Loucy (cell line): ENCODE results near the gene CACNA2D1.

Source experiments
- H2AFZ ChIP-seq: fragments of 200-600 bp; sonication (generic); 2 replicates; pipeline ENCODE4 v1.6.0; 2016; ENCODE audit warnings: antibody characterized with exemption, mild to moderate bottlenecking, low read length, moderate library complexity
- H3F3A ChIP-seq: fragments of 200-600 bp; 2 replicates; pipeline ENCODE4 v1.6.0; 2016; ENCODE audit warnings: antibody characterized with exemption, low read depth, mild to moderate bottlenecking
- H3K27me3 ChIP-seq: fragments of 200-600 bp; sonication (generic); 2 replicates; pipeline ENCODE4 v1.6.1; 2014; ENCODE audit warnings: low read length, mild to moderate bottlenecking; ENCODE audit not compliant: insufficient read depth, poor library complexity, severe bottlenecking
- H3K36me3 ChIP-seq: fragments of 200-600 bp; sonication (generic); 2 replicates; pipeline ENCODE4 v1.6.1; 2016; ENCODE audit warnings: low read length; ENCODE audit not compliant: insufficient read depth
- H3K4me1 ChIP-seq: fragments of 200-600 bp; sonication (generic); 2 replicates; pipeline ENCODE4 v1.5.1; 2014; ENCODE audit warnings: low read length, mild to moderate bottlenecking; ENCODE audit not compliant: insufficient read depth, poor library complexity, severe bottlenecking
- H3K4me2 ChIP-seq: fragments of 200-600 bp; sonication (generic); 2 replicates; pipeline ENCODE4 v1.6.0; 2014; ENCODE audit warnings: antibody characterized with exemption, low read length, low read depth, mild to moderate bottlenecking; ENCODE audit not compliant: poor library complexity, severe bottlenecking
- H3K4me3 ChIP-seq: fragments of 200-600 bp; sonication (generic); 2 replicates; pipeline ENCODE4 v1.5.1; 2014; ENCODE audit warnings: low read length, mild to moderate bottlenecking, mixed read lengths; ENCODE audit not compliant: poor library complexity, severe bottlenecking
- H3K79me2 ChIP-seq: fragments of 200-600 bp; sonication (generic); 2 replicates; pipeline ENCODE4 v1.6.1; 2014; ENCODE audit warnings: low read length; ENCODE audit not compliant: insufficient read depth
- H3K9ac ChIP-seq: fragments of 200-600 bp; sonication (generic); 2 replicates; pipeline ENCODE4 v1.6.0; 2014; ENCODE audit warnings: mild to moderate bottlenecking, low read depth, low read length, moderate library complexity; ENCODE audit not compliant: poor library complexity, severe bottlenecking
- H3K9me2 ChIP-seq: fragments of 200-600 bp; sonication (generic); replicated peaks from 2 replicates; pipeline ENCODE4 v1.6.1; 2016; ENCODE audit warnings: low read depth, low read length, mixed read lengths
- H3K9me3 ChIP-seq: fragments of 200-600 bp; sonication (generic); 2 replicates; pipeline ENCODE4 v1.6.1; 2014; ENCODE audit warnings: mild to moderate bottlenecking, antibody characterized with exemption, low read length, low read depth; ENCODE audit not compliant: insufficient read depth
- H4K20me1 ChIP-seq: fragments of 200-600 bp; sonication (generic); 2 replicates; pipeline ENCODE4 v1.6.0; 2014; ENCODE audit warnings: antibody characterized with exemption, low read length, mild to moderate bottlenecking; ENCODE audit not compliant: insufficient read depth, poor library complexity, severe bottlenecking
- CTCF ChIP-seq: fragments of 200-600 bp; sonication (generic); conservative IDR thresholded peaks from 2 replicates; pipeline ENCODE4 v1.5.1; 2014; ENCODE audit warnings: mild to moderate bottlenecking, antibody characterized with exemption, low read length
- EZH2phosphoT487 ChIP-seq: fragments of 200-600 bp; IDR thresholded peaks from 2 replicates; pipeline ENCODE4 v1.6.1; 2018; ENCODE audit warnings: antibody characterized with exemption, mild to moderate bottlenecking, moderate library complexity, borderline replicate concordance

The CACNA2D1 gene

GRCh38 chr7:82416402-82416801 lies 27.2 kb downstream of the CACNA2D1 start:
- Histone ChIP-seq H3K36me3 (no peaks in the 10 kb centered on the region), H3K79me2 (no peaks in the 10 kb centered on the region), H3K9me2 (no peaks in the 10 kb centered on the region), H2AFZ (no peak overlapping the region), H3F3A (no peaks in the 10 kb centered on the region), H3K27me3 (no peaks in the 10 kb centered on the region), H4K20me1 (no peaks in the 10 kb centered on the region), H3K9ac (no peak overlapping the region), H3K4me2 (no peak overlapping the region), H3K9me3 (no peaks in the 10 kb centered on the region), H3K4me1 (no peaks in the 10 kb centered on the region), H3K4me3 (no peak overlapping the region)
- no peak for TF ChIP-seq EZH2phosphoT487
- no peak for TF ChIP-seq CTCF

GRCh38 chr7:82414389-82414788 lies 29.2 kb downstream of the CACNA2D1 start:
- TF ChIP-seq CTCF (no peak), EZH2phosphoT487 (no peak)
- no peak overlapping the region for H3K4me3 ChIP-seq
- H3F3A ChIP-seq: no peaks in the 10 kb centered on the region
- H3K4me1 ChIP-seq: no peaks in the 10 kb centered on the region
- no peak overlapping the region for H3K9ac ChIP-seq
- H3K79me2 ChIP-seq: no peaks in the 10 kb centered on the region
- no peaks in the 10 kb centered on the region for H3K9me2 ChIP-seq
- no peaks in the 10 kb centered on the region for H4K20me1 ChIP-seq
- no peaks in the 10 kb centered on the region for H3K9me3 ChIP-seq
- no peaks in the 10 kb centered on the region for H3K27me3 ChIP-seq
- no peaks in the 10 kb centered on the region for H3K36me3 ChIP-seq
- H3K4me2 ChIP-seq: no peak overlapping the region
- H2AFZ ChIP-seq: no peak overlapping the region

GRCh38 chr7:82413237-82413636 lies 30.3 kb downstream of the CACNA2D1 start:
- no peak overlapping the region for H3K4me3 ChIP-seq
- H3K9me3 ChIP-seq: no peaks in the 10 kb centered on the region
- TF ChIP-seq CTCF: no peak
- TF ChIP-seq EZH2phosphoT487: no peak
- no peaks in the 10 kb centered on the region for H3K4me1 ChIP-seq
- no peak overlapping the region for H2AFZ ChIP-seq
- H3K4me2 ChIP-seq: no peak overlapping the region
- no peaks in the 10 kb centered on the region for H3K36me3 ChIP-seq
- H4K20me1 ChIP-seq: no peaks in the 10 kb centered on the region
- no peaks in the 10 kb centered on the region for H3K9me2 ChIP-seq
- H3K27me3 ChIP-seq: no peaks in the 10 kb centered on the region
- H3F3A ChIP-seq: no peaks in the 10 kb centered on the region
- no peaks in the 10 kb centered on the region for H3K79me2 ChIP-seq
- no peak overlapping the region for H3K9ac ChIP-seq
